ENCODE measurements around the gene ABCC5.

The ABCC5 gene

DNA sequence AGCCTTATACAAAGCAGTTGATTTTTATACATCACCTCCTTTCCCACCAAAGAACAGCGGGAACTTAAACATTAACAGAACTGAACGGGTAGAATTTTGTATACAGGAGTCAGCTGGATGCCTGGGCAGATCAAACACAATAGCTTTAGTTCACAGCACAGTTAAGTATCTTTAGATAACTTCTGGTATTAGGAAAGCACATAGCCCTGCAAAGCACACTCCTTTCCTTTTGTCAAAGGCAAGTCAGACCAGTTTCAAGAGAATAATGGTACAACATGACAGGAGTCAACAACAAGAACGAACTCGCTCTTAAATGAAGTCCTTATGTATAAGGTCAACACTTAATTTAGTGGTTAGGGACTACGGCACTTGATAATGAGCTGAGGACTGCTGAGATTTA, 26.3 kb downstream of the ABCC5 start:
- no peaks in the 10 kb centered on the region for H3K27me3 ChIP-seq (replicated peaks; ENCODE audit: control insufficient read depth, insufficient read depth, low read length)
- H3K4me1 ChIP-seq (ENCODE audit: control insufficient read depth, insufficient read depth, low read length) = peaks cover 13% of the 10 kb centered on the region
- no peak overlapping the region for H3K9ac ChIP-seq (ENCODE audit: low read length)
- H3K4me3 ChIP-seq (ENCODE audit: low read length) = no peak overlapping the region
- DNase-seq (ENCODE audit: low read depth) = no peak
- H3K36me3 ChIP-seq (ENCODE audit: control insufficient read depth, insufficient read depth, low read length, severe bottlenecking) = peaks cover 15% of the 10 kb centered on the region
- H3K9me3 ChIP-seq (ENCODE audit: control insufficient read depth, low read length) = no peaks in the 10 kb centered on the region

DNA sequence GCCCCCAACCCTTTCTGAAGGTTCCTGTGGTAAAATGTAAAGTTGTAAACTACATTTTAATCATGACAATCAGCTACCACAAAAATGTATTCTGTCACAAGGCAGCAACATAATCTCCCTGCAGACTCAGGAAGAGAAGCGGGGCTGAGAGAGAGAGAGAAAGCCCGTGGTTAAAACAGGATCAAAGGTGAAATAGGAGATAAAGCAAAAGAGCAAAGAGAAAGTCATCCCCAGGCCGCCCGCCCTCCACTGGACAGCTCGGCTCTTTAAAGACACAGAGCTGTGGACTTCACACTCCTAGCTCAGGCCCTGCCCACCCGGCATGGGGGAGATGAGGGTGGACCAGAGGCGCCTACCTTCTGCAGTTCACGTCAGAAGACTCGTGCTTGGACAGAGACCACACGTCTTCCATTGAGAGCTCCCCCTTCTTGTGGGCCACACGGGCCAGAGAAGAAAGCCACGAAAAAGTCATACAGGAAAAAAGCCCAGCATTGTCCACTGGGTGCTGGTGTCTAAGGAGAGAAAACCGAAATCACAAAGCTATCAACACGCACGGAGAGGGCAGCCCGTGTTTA, 29.4 kb downstream of the ABCC5 start:
- no peak overlapping the region for H3K9ac ChIP-seq (ENCODE audit: low read length)
- H3K36me3 ChIP-seq (ENCODE audit: control insufficient read depth, insufficient read depth, low read length, severe bottlenecking) = peaks cover 31% of the 10 kb centered on the region
- peak; percentile 45 for DNase-seq (ENCODE audit: low read depth)
- no peaks in the 10 kb centered on the region for H3K27me3 ChIP-seq (replicated peaks; ENCODE audit: control insufficient read depth, insufficient read depth, low read length)
- H3K9me3 ChIP-seq (ENCODE audit: control insufficient read depth, low read length) = no peaks in the 10 kb centered on the region
- no peak overlapping the region for H3K4me3 ChIP-seq (ENCODE audit: low read length)
- H3K4me1 ChIP-seq (ENCODE audit: control insufficient read depth, insufficient read depth, low read length) = peaks cover 13% of the 10 kb centered on the region

DNA sequence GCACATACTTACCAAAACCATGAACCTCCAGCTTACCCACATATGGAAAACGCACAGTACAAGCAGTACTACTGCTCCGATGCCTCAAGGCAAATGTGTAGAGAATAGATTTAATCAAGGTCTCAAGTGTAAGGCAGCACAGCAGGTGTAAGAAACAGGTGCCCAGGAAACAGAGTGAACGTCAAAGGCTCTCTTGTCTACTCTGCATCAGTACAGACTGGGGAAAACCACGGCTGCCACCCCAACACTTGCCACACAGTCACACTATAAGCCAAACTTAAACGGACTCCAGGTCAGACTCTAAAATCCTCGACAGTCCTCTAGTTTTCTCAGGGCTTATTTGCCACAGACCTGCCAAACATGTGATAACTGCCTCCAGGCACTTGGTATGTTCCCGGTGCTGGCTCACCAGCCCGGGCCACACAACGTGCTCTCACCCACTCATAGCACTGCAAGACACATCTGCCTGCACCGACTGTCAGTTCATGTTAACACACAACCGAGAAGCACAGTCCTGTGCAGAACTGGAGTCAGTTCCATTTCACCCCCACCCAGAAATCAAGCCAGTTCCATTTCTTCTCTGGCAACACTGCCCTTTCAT, 30.6 kb downstream of the ABCC5 start:
- Histone ChIP-seq H3K27me3 (replicated peaks; ENCODE audit: control insufficient read depth, insufficient read depth, low read length) (no peaks in the 10 kb centered on the region), H3K9ac (ENCODE audit: low read length) (no peak overlapping the region), H3K9me3 (ENCODE audit: control insufficient read depth, low read length) (no peaks in the 10 kb centered on the region), H3K4me1 (ENCODE audit: control insufficient read depth, insufficient read depth, low read length) (peaks cover 18% of the 10 kb centered on the region), H3K4me3 (ENCODE audit: low read length) (no peak overlapping the region), H3K36me3 (ENCODE audit: control insufficient read depth, insufficient read depth, low read length, severe bottlenecking) (peaks cover 31% of the 10 kb centered on the region)
- no peak for DNase-seq (ENCODE audit: low read depth)

DNA sequence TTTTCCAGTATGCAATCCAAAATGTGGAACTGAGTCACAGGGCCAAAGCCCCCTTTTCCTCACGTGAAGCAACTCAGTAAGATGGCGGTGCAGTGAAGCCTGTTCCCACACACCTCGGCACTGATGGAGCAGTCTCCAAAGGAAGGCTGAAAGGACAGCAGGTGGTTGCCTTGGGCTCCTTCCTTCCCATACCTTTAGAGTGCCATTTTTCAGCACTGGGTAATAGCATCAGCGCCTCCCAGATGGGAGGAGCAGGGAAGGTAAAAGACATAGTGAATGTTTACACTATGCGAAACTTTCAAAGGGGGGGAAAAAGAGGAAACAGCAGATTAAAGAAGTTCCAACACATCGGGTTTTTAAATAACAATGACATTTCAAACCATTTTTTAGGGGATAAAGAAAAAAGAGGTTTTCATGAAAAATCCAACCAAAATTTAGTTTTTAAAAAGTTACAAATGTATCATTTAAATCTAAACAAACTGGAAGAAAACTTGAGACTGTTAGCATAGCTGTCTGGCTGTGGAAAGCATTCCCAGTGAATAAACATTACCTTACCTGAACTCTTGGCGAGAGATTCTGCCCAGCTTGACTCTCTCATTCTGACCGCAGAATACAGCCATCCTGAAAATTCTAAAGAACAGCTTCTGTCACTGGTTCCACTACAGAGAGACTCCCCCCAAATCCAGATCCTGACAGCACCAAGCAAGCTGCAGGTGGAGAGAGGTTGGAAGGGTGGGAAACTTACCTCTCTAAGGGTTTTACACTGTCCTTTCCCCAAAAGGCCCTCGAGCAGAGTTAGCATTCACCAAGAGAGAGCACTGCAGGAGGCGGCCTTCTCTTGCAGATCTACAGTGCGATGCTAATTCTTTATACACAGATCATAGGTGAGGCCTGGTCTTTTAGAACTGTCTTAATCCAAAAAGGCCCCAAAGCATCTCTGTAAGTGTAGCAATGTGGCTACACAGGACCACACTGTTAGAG, 32.6 kb downstream of the ABCC5 start:
- Histone ChIP-seq H3K4me1 (ENCODE audit: control insufficient read depth, insufficient read depth, low read length) (peaks cover 30% of the 10 kb centered on the region), H3K36me3 (ENCODE audit: control insufficient read depth, insufficient read depth, low read length, severe bottlenecking) (peaks cover 39% of the 10 kb centered on the region), H3K9me3 (ENCODE audit: control insufficient read depth, low read length) (no peaks in the 10 kb centered on the region), H3K4me3 (ENCODE audit: low read length) (no peak overlapping the region), H3K9ac (ENCODE audit: low read length) (no peak overlapping the region), H3K27me3 (replicated peaks; ENCODE audit: control insufficient read depth, insufficient read depth, low read length) (no peaks in the 10 kb centered on the region)
- DNase-seq (ENCODE audit: low read depth) = no peak

DNA sequence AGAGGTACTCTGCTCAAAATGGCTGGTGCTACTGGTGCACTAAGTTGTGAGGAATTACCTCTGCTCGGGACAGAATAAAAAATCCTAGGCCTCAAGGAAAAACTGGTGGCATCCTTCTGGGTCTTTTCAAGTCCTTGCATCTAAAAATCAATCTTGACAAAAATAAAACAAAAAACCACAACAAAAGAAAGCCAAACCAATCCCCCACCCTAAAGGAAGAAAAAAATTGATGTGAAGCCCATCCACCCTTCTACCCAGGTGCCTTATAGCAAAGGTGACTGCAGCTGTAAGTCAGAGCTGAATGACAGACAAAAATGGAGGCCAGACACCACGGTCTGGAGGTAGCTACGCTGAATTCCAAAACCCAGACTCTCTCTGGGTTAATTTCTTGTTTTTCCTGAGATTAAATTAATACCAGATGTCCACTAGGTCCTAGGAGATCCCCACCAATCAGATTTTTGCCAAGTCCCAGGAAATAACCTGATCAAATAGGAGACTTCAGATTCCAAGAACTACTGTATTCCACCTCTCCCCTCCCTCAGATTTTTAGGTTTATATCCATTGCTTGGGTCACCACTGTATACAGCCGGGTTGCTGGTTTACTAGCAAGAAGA, 33.5 kb downstream of the ABCC5 start:
- Histone ChIP-seq H3K9ac (ENCODE audit: low read length) (no peak overlapping the region), H3K27me3 (replicated peaks; ENCODE audit: control insufficient read depth, insufficient read depth, low read length) (no peaks in the 10 kb centered on the region), H3K4me1 (ENCODE audit: control insufficient read depth, insufficient read depth, low read length) (peaks cover 32% of the 10 kb centered on the region), H3K36me3 (ENCODE audit: control insufficient read depth, insufficient read depth, low read length, severe bottlenecking) (peaks cover 39% of the 10 kb centered on the region), H3K9me3 (ENCODE audit: control insufficient read depth, low read length) (no peaks in the 10 kb centered on the region), H3K4me3 (ENCODE audit: low read length) (no peak overlapping the region)
- DNase-seq (ENCODE audit: low read depth) = no peak

- no peak for DNase-seq (ENCODE audit: low read depth)
- Histone ChIP-seq H3K9me3 (ENCODE audit: control insufficient read depth, low read length) (no peaks in the 10 kb centered on the region), H3K36me3 (ENCODE audit: control insufficient read depth, insufficient read depth, low read length, severe bottlenecking) (peaks cover 32% of the 10 kb centered on the region), H3K27me3 (replicated peaks; ENCODE audit: control insufficient read depth, insufficient read depth, low read length) (no peaks in the 10 kb centered on the region), H3K9ac (ENCODE audit: low read length) (no peak overlapping the region), H3K4me3 (ENCODE audit: low read length) (no peak overlapping the region), H3K4me1 (ENCODE audit: control insufficient read depth, insufficient read depth, low read length) (peaks cover 23% of the 10 kb centered on the region)
These were observed 35.6 kb downstream of the ABCC5 start for GRCh38 chr3:183981990-183982644.

DNA sequence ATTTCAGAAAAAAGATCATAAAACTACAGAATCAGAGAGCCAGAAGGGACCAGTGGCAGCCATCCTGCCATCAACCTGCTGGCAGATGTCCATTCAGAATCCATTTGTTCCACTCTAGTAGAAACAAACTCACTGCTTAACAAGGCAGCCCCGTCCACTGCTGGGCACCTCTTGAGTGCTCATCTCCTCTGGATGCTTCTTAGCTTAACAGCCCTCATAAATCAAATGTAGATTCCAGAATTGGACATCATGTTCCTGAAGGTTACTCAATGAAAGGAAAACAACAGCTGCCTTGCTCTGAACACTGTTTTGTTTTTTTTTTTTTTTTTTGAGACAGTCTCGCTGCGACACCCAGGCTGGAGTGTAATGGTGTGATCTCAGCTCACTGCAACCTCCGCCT, 37.3 kb downstream of the ABCC5 start:
- Histone ChIP-seq H3K4me1 (ENCODE audit: control insufficient read depth, insufficient read depth, low read length) (peaks cover 28% of the 10 kb centered on the region), H3K9me3 (ENCODE audit: control insufficient read depth, low read length) (no peaks in the 10 kb centered on the region), H3K4me3 (ENCODE audit: low read length) (no peak overlapping the region), H3K9ac (ENCODE audit: low read length) (no peak overlapping the region), H3K27me3 (replicated peaks; ENCODE audit: control insufficient read depth, insufficient read depth, low read length) (no peaks in the 10 kb centered on the region), H3K36me3 (ENCODE audit: control insufficient read depth, insufficient read depth, low read length, severe bottlenecking) (peaks cover 26% of the 10 kb centered on the region)
- peak; percentile 14 for DNase-seq (ENCODE audit: low read depth)

GRCh38 chr3:183975981-183976662, 41.6 kb downstream of the ABCC5 start:
- no peak for DNase-seq (ENCODE audit: low read depth)
- H3K9ac ChIP-seq (ENCODE audit: low read length) = no peak overlapping the region

DNA sequence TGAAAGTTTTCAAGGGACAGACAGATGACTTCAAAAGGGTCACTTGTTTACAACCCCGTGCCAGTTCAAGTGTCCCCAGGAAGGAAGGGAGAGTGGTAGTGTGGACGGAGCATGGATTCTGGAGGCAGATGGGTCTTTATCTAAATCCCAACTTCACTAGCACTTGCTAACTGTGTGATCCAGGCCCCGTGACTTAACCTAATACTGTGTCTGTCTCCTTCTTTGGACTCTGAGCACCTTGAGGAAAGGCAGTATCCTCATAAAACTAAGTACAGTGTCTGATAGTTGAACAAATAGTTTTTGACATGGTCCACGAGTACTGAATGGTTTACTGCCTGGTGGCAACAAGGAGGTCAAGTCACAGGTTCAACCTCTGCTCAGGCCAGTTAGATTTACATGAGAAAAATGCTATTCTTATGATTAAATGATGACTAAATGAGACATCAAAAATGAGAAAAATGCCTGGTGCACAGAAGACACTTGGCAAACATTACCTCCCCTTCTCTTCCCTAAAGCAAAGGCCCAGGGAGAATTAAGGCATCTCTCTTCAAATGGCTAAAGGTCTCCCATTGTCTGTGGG, 48.9 kb downstream of the ABCC5 start:
- H3K36me3 ChIP-seq (ENCODE audit: control insufficient read depth, insufficient read depth, low read length, severe bottlenecking) = peaks cover 48% of the 10 kb centered on the region

More at GRCh38 chr3:183975981-183976662, 41.6 kb downstream of the ABCC5 start:
- no peaks in the 10 kb centered on the region for H3K9me3 ChIP-seq (ENCODE audit: control insufficient read depth, low read length)
- no peaks in the 10 kb centered on the region for H3K27me3 ChIP-seq (replicated peaks; ENCODE audit: control insufficient read depth, insufficient read depth, low read length)
- H3K4me1 ChIP-seq (ENCODE audit: control insufficient read depth, insufficient read depth, low read length) = peaks cover 16% of the 10 kb centered on the region
- no peak overlapping the region for H3K4me3 ChIP-seq (ENCODE audit: low read length)
- H3K36me3 ChIP-seq (ENCODE audit: control insufficient read depth, insufficient read depth, low read length, severe bottlenecking) = peaks cover 5% of the 10 kb centered on the region

GRCh38 chr3:183967693-183968092, 50.0 kb downstream of the ABCC5 start:
- Histone ChIP-seq H3K4me1 (ENCODE audit: control insufficient read depth, insufficient read depth, low read length) (no peaks in the 10 kb centered on the region), H3K9ac (ENCODE audit: low read length) (no peak overlapping the region), H3K9me3 (ENCODE audit: control insufficient read depth, low read length) (no peaks in the 10 kb centered on the region), H3K4me3 (ENCODE audit: low read length) (no peak overlapping the region), H3K36me3 (ENCODE audit: control insufficient read depth, insufficient read depth, low read length, severe bottlenecking) (peaks cover 57% of the 10 kb centered on the region), H3K27me3 (replicated peaks; ENCODE audit: control insufficient read depth, insufficient read depth, low read length) (no peaks in the 10 kb centered on the region)
- no peak for DNase-seq (ENCODE audit: low read depth)

More for the DNA sequence above, 48.9 kb downstream of the ABCC5 start:
- Histone ChIP-seq H3K9me3 (ENCODE audit: control insufficient read depth, low read length) (no peaks in the 10 kb centered on the region), H3K4me3 (ENCODE audit: low read length) (no peak overlapping the region), H3K9ac (ENCODE audit: low read length) (no peak overlapping the region), H3K4me1 (ENCODE audit: control insufficient read depth, insufficient read depth, low read length) (no peaks in the 10 kb centered on the region), H3K27me3 (replicated peaks; ENCODE audit: control insufficient read depth, insufficient read depth, low read length) (no peaks in the 10 kb centered on the region)
- DNase-seq (ENCODE audit: low read depth) = peak; percentile 13

All from adipocyte (in vitro differentiated cells).